Transverse colon (tissue), 4 donors: ENCODE data around the gene LYZL2. TPM values are rescaled to one million over a fixed set of nuclear protein-coding genes. Genes with fewer than 3 reads are reported as not detected.

Source experiments
- DNase-seq: peaks from one replicate; pipeline ENCODE4 v3.0.0-alpha.2; 2019
- H3K27ac ChIP-seq, 4 donors: fragments of 200-600 bp; sonication (generic); 2 replicates each; pipeline ENCODE4 v1.5.1; 2016 to 2018; ENCODE audit warnings: inconsistent platforms in 4 of 4
- H3K27me3 ChIP-seq: fragments of 200-600 bp; sonication (generic); 2 replicates; pipeline ENCODE4 v1.5.1; 2017; ENCODE audit warnings: inconsistent platforms
- H3K36me3 ChIP-seq, 4 donors: fragments of 200-600 bp; sonication (generic); 2 replicates each; pipeline ENCODE4 v1.5.1; 2017 to 2019; ENCODE audit warnings: inconsistent platforms in 4 of 4
- H3K4me1 ChIP-seq, 4 donors: fragments of 200-600 bp; sonication (generic); 2 replicates each; pipeline ENCODE4 v1.5.1; 2017 to 2020; ENCODE audit warnings: inconsistent platforms in 4 of 4
- H3K4me3 ChIP-seq, 4 donors: fragments of 200-600 bp; sonication (generic); 1 replicate in 1 of 4; 2 replicates in 3 of 4; pipeline versions ENCODE4 v1.5.1 to v1.6.1; 2017 to 2019; ENCODE audit warnings: inconsistent platforms in 4 of 4
- H3K9me3 ChIP-seq, 2 donors: fragments of 200-600 bp; sonication (generic); 2 replicates each; pipeline ENCODE4 v1.5.1; 2017 to 2019; ENCODE audit warnings: inconsistent platforms in 2 of 2
- EP300 ChIP-seq: sonication (generic); formaldehyde crosslinking; IDR thresholded peaks from one replicate; pipeline ENCODE4 v1.6.1; 2017; ENCODE audit warnings: antibody characterized with exemption, low read depth
- POLR2A ChIP-seq: fragments of 450-650 bp; IDR thresholded peaks from one replicate; pipeline ENCODE4 v1.6.1; 2016; ENCODE audit warnings: antibody characterized with exemption, mild to moderate bottlenecking, moderate library complexity
- POLR2AphosphoS5 ChIP-seq, 3 donors: sonication (generic); formaldehyde crosslinking; IDR thresholded peaks; one replicate each; pipeline ENCODE4 v1.6.1; 2016; ENCODE audit warnings: antibody characterized with exemption in 3 of 3
- WGBS, 2 donors: methylation state at CpG; one replicate each; pipeline ENCODE4 v1.1.5; 2018; ENCODE audit warnings: low coverage in 1 of 2; 5-methylcytosine and 5-hydroxymethylcytosine counted together
- in situ Hi-C, 4 donors: fragments of 200-750 bp; cut with MboI; loops; one replicate each; pipeline versions ENCODE4 v1.15.0 to v1.15.1; 2017; ENCODE audit warnings: low sequenced_read_pairs in 3 of 4, low pct_ligation_motif_present in 1 of 4, low pct_unique_long_range_greater_than_20kb in 1 of 4
- intact Hi-C: fragments of 100-400 bp; cut with DNase I; formaldehyde crosslinking; loops from one replicate; pipeline ENCODE4 v1.15.1; 2023; ENCODE audit warnings: low total_unique reads
- total RNA-seq, 4 donors: library from RNA; depleted of rRNA; stranded (reverse); fragments of >200 nt; gene quantifications; one replicate each; pipeline ENCODE4 v1.1.0, GENCODE V29; 2016
- TF ChIP-seq, protein P1 (sequence below), 5 experiments: fragments of 200-600 bp in 3 of 5; fragments of 450-650 bp in 2 of 5; sonication (generic) in 3 of 5; IDR thresholded peaks; 1 replicate in 2 of 5; 2 replicates in 3 of 5; pipeline ENCODE4 v1.5.1; 2016 to 2017; ENCODE audit warnings: antibody characterized with exemption in 5 of 5, inconsistent platforms in 3 of 5, mild to moderate bottlenecking in 2 of 5, moderate library complexity in 1 of 5

The LYZL2 gene
- total RNA-seq, 4 donors from 2014 or later, result not detected

DNA sequence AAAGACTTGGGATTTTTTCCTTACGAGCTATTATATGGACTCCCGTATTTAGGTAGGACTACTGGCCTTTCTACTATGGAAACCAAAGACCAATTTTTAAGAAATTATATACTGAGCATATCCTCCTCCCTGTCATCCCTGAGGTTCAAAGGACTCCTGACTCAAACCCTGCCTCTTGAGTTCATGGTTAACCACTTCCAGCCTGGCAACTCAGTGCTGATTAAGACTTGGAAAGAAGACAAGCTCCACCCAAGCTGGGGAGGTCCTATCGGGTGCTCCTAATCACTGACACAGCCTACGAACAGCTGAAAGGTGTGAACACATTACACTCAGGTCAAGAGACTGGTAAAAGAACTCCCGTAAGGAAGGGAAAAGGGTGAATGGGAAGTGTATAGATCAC lies 66.8 kb downstream of the LYZL2 start:
- no peaks in the 10 kb centered on the region for H3K27me3 ChIP-seq
- TF ChIP-seq, protein P1, sequence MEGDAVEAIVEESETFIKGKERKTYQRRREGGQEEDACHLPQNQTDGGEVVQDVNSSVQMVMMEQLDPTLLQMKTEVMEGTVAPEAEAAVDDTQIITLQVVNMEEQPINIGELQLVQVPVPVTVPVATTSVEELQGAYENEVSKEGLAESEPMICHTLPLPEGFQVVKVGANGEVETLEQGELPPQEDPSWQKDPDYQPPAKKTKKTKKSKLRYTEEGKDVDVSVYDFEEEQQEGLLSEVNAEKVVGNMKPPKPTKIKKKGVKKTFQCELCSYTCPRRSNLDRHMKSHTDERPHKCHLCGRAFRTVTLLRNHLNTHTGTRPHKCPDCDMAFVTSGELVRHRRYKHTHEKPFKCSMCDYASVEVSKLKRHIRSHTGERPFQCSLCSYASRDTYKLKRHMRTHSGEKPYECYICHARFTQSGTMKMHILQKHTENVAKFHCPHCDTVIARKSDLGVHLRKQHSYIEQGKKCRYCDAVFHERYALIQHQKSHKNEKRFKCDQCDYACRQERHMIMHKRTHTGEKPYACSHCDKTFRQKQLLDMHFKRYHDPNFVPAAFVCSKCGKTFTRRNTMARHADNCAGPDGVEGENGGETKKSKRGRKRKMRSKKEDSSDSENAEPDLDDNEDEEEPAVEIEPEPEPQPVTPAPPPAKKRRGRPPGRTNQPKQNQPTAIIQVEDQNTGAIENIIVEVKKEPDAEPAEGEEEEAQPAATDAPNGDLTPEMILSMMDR (IDR thresholded peaks at IDR 0.05), result no peak
- TF ChIP-seq EP300, result no peak
- no peak for TF ChIP-seq POLR2A
- no peak for TF ChIP-seq POLR2AphosphoS5 (IDR thresholded peaks at IDR 0.05)
- 68% methylated on average over 5 of the region's 5 CpGs for WGBS, 2 donors
- in situ Hi-C loops (no loop called here), intact Hi-C loops (loop anchor here (5.0 kb wide), 1 partner anchor 465 kb away; no protein-coding TSS in a partner anchor)
- no peaks in the 10 kb centered on the region for H3K4me1 ChIP-seq
- H3K9me3 ChIP-seq, result no peaks in the 10 kb centered on the region
- H3K4me3 ChIP-seq, result no peak overlapping the region
- no peak overlapping the region for H3K27ac ChIP-seq
- no peak for DNase-seq
- H3K36me3 ChIP-seq, result no peaks in the 10 kb centered on the region

Other genes with a start within 250 kb of the LYZL2 start
- gene MAP3K8, start 195.6 kb downstream of the LYZL2 start, total RNA-seq, result 10 to 100 TPM in 2 of 4 donors, 1 to 10 TPM in 2; 2.2 to 26.7 (median 11.8) TPM